HepG2 (cell line): ENCODE results near the gene PLA2G4D. TPM values are rescaled to one million over a fixed set of nuclear protein-coding genes. Genes with fewer than 3 reads are reported as not detected.

Experiments used
- ATF7-NPFF ChIP-seq: sonication (generic); formaldehyde crosslinking; IDR thresholded peaks from 2 replicates; pipeline ENCODE4 v1.8.1; 2023; ENCODE audit warnings: mild to moderate bottlenecking, low read depth, missing genetic modification reagents, moderate library complexity
- CBFB ChIP-seq: sonication (generic); formaldehyde crosslinking; IDR thresholded peaks from 2 replicates; pipeline ENCODE4 v1.4.0; 2020; ENCODE audit warnings: missing genetic modification reagents
- CBX2 ChIP-seq, 2 experiments: fragments of 200-600 bp in 1 of 2; sonication (generic); formaldehyde crosslinking in 1 of 2; IDR thresholded peaks; 2 replicates each; pipeline versions ENCODE4 v1.7.0 to v1.8.1; 2018 to 2022; ENCODE audit warnings: low read depth in 2 of 2, low read length in 1 of 2, mild to moderate bottlenecking in 1 of 2, missing genetic modification reagents in 1 of 2
- ELF1 ChIP-seq: sonication (generic); formaldehyde crosslinking; IDR thresholded peaks from 2 replicates; pipeline ENCODE4 v1.4.0; 2020; ENCODE audit warnings: missing genetic modification reagents
- FOSL2 ChIP-seq: sonication (generic); formaldehyde crosslinking; IDR thresholded peaks from 2 replicates; pipeline ENCODE4 v1.4.0; 2020; ENCODE audit warnings: missing genetic modification reagents
- FOXK1 ChIP-seq: sonication (generic); formaldehyde crosslinking; IDR thresholded peaks from 2 replicates; pipeline ENCODE4 v1.4.0; 2020; ENCODE audit warnings: low read depth, missing genetic modification reagents, borderline replicate concordance
- HMG20A ChIP-seq: IDR thresholded peaks from 2 replicates; pipeline ENCODE4 v1.6.1; 2016; ENCODE audit warnings: borderline replicate concordance
- HNF4A ChIP-seq: sonication (generic); formaldehyde crosslinking; IDR thresholded peaks from 2 replicates; pipeline ENCODE4 v1.4.0; 2020; ENCODE audit warnings: missing genetic modification reagents
- NFIC ChIP-seq: IDR thresholded peaks from 2 replicates; pipeline ENCODE4 v1.6.1; 2012; ENCODE audit warnings: mild to moderate bottlenecking, low read length, inconsistent platforms
- POGZ ChIP-seq: sonication (generic); formaldehyde crosslinking; IDR thresholded peaks from 2 replicates; pipeline ENCODE4 v1.4.0; 2020; ENCODE audit warnings: mild to moderate bottlenecking, missing genetic modification reagents
- SOX5 ChIP-seq: IDR thresholded peaks from 2 replicates; pipeline ENCODE4 v1.6.1; 2016; ENCODE audit warnings: borderline replicate concordance
- TCF7 ChIP-seq: sonication (generic); IDR thresholded peaks from 2 replicates; pipeline ENCODE4 v1.6.1; 2016; ENCODE audit warnings: antibody characterized with exemption, low read depth
- ZNF205 ChIP-seq: IDR thresholded peaks from 2 replicates; pipeline ENCODE4 v1.6.1; 2018; ENCODE audit warnings: missing biosample characterization, missing genetic modification reagents
- ZNF207 ChIP-seq: fragments of 450-650 bp; IDR thresholded peaks from 2 replicates; pipeline ENCODE4 v1.6.1; 2016; ENCODE audit warnings: antibody characterized with exemption, borderline replicate concordance
- ZNF225 ChIP-seq: sonication (generic); formaldehyde crosslinking; IDR thresholded peaks from 2 replicates; pipeline ENCODE4 v1.4.0; 2020; ENCODE audit warnings: mild to moderate bottlenecking, missing genetic modification reagents
- ZNF431 ChIP-seq: sonication (generic); formaldehyde crosslinking; IDR thresholded peaks from 2 replicates; pipeline ENCODE4 v1.9.0; 2022; ENCODE audit warnings: missing genetic modification reagents, low read depth, mild to moderate bottlenecking, borderline replicate concordance
- ZNF44 ChIP-seq: sonication (generic); formaldehyde crosslinking; IDR thresholded peaks from 2 replicates; pipeline ENCODE4 v1.5.1; 2020; ENCODE audit warnings: mild to moderate bottlenecking, missing genetic modification reagents
- ZNF546 ChIP-seq: sonication (generic); formaldehyde crosslinking; conservative IDR thresholded peaks from 2 replicates; pipeline ENCODE4 v1.8.1; 2023; ENCODE audit warnings: mild to moderate bottlenecking, missing genetic modification reagents
- polyA plus RNA-seq, 8 experiments: library from polyadenylated mRNA; depleted of rRNA in 3 of 8; stranded (reverse) in 7 of 8; unstranded in 1 of 8; fragments of >200 nt; fragmentation: Illumina TruSeq in 4 of 8; extraction: Trizol in 4 of 8; gene quantifications; 2 replicates each; pipeline versions ENCODE4 v1.2.1 to v1.2.3, GENCODE V29; 2011 to 2016; ENCODE audit warnings: low read depth in 4 of 8, missing spikeins in 1 of 8, mixed read lengths in 1 of 8; ENCODE audit not compliant: insufficient read depth in 1 of 8
- total RNA-seq, 5 experiments: library from RNA; depleted of rRNA; stranded (reverse); fragments of >200 nt; fragmentation: Illumina TruSeq; extraction: Trizol; gene quantifications; 2 replicates each; pipeline ENCODE4 v1.2.3, GENCODE V29; 2016; ENCODE audit warnings: low read depth in 1 of 5
- TF ChIP-seq, protein P1 (sequence below): IDR thresholded peaks from 2 replicates; pipeline ENCODE4 v1.6.1; 2016
- TF ChIP-seq, protein P2 (sequence below): IDR thresholded peaks from 2 replicates; pipeline ENCODE4 v1.6.1; 2016; ENCODE audit warnings: low read depth, control low read depth
- TF ChIP-seq, protein P3 (sequence below): sonication (generic); formaldehyde crosslinking; IDR thresholded peaks from 2 replicates; pipeline ENCODE4 v1.4.0; 2020; ENCODE audit warnings: low read depth, mild to moderate bottlenecking, missing genetic modification reagents
- TF ChIP-seq, protein P4 (sequence below): sonication (generic); formaldehyde crosslinking; conservative IDR thresholded peaks from 2 replicates; pipeline ENCODE4 v1.4.0; 2020; ENCODE audit warnings: mild to moderate bottlenecking, missing genetic modification reagents, moderate library complexity

The PLA2G4D gene
- total and polyA plus RNA-seq, 2 of the 13 experiments (the other 11 are each of a cell fraction or from before 2014, with no cell fraction given): 0.04 to 0.21 TPM

DNA sequence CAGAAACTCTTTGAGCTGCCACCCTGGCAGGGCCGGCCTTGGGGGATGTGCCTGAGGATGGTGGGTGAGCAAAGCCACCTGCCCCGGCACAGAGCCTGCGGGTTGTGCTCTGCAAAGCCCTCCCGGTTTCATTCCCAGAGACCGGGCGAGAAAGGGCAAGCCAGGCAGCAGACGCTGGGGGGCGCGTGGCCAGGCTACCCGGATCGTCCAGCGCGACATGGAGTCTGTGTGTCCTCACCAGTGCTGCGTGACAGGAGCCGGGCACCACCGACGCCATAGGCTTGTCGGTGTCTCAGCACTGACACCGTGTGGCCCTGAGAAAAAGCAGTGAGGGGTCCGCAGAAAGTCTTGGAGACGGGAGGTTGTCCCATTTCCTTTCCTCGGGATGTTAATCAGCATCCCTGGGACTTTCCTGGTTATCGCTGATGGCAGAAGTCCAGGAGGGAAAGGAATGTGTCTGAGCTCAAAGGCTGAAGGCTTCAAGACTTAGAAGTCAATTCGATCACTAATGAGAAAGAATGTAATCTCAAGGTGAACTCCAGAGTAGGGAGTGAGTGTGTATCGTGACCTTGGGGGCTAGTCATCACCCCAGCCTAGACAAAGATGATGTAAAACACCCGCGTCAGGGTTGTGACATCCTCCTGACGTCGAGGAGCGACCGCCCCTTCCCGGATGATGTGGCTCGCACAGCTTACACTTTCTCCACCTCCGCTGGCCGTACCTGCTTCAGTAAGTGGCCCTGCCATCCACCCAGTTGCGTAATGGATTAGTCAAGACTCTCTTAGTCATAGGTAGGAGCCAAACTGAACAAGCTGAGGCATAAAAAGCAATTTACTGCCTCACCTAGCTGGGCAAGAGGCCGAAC, 37.2 kb downstream of the PLA2G4D start (continued):
- TF ChIP-seq, protein P1, sequence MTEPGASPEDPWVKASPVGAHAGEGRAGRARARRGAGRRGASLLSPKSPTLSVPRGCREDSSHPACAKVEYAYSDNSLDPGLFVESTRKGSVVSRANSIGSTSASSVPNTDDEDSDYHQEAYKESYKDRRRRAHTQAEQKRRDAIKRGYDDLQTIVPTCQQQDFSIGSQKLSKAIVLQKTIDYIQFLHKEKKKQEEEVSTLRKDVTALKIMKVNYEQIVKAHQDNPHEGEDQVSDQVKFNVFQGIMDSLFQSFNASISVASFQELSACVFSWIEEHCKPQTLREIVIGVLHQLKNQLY (CRISPR knock-in tag): no peak
- TF ChIP-seq ZNF205 (CRISPR knock-in tag) (no peak), ZNF431 (no peak), FOXK1 (CRISPR knock-in tag) (no peak), ZNF207 (no peak), ELF1 (CRISPR knock-in tag) (peak; percentile 47; the same call in 1 of the 2 replicates), ATF7-NPFF (CRISPR knock-in tag) (peak; percentile 51; the same call in 1 of the 2 replicates), ZNF44 (CRISPR knock-in tag) (no peak), SOX5 (peak; percentile 42; the same call in 1 of the 2 replicates), ZNF546 (no peak), HMG20A (0 out of 2 replicates have a peak, but pooled peaks have one; percentile 9), POGZ (CRISPR knock-in tag) (peak; percentile 15; the same call in 1 of the 2 replicates), NFIC (no peak), CBX2 (IDR thresholded peaks at IDR 0.05; ENCODE audit: low read depth, low read length) (no peak), CBX2 (CRISPR knock-in tag; IDR thresholded peaks at IDR 0.05; ENCODE audit: low read depth) (no peak), HNF4A (CRISPR knock-in tag) (peak; percentile 10; the same call in 1 of the 2 replicates), ZNF225 (CRISPR knock-in tag) (0 out of 2 replicates have a peak, but pooled peaks have one; percentile 31), CBFB (no peak; the same call in 1 of the 2 replicates), FOSL2 (CRISPR knock-in tag) (peak; percentile 91), TCF7 (no peak)
- TF ChIP-seq, protein P2, sequence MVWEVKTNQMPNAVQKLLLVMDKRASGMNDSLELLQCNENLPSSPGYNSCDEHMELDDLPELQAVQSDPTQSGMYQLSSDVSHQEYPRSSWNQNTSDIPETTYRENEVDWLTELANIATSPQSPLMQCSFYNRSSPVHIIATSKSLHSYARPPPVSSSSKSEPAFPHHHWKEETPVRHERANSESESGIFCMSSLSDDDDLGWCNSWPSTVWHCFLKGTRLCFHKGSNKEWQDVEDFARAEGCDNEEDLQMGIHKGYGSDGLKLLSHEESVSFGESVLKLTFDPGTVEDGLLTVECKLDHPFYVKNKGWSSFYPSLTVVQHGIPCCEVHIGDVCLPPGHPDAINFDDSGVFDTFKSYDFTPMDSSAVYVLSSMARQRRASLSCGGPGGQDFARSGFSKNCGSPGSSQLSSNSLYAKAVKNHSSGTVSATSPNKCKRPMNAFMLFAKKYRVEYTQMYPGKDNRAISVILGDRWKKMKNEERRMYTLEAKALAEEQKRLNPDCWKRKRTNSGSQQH (CRISPR knock-in tag): 0 out of 2 replicates have a peak, but pooled peaks have one; percentile 20
- TF ChIP-seq, protein P3, sequence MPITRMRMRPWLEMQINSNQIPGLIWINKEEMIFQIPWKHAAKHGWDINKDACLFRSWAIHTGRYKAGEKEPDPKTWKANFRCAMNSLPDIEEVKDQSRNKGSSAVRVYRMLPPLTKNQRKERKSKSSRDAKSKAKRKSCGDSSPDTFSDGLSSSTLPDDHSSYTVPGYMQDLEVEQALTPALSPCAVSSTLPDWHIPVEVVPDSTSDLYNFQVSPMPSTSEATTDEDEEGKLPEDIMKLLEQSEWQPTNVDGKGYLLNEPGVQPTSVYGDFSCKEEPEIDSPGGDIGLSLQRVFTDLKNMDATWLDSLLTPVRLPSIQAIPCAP (CRISPR knock-in tag): no peak
- TF ChIP-seq, protein P4, sequence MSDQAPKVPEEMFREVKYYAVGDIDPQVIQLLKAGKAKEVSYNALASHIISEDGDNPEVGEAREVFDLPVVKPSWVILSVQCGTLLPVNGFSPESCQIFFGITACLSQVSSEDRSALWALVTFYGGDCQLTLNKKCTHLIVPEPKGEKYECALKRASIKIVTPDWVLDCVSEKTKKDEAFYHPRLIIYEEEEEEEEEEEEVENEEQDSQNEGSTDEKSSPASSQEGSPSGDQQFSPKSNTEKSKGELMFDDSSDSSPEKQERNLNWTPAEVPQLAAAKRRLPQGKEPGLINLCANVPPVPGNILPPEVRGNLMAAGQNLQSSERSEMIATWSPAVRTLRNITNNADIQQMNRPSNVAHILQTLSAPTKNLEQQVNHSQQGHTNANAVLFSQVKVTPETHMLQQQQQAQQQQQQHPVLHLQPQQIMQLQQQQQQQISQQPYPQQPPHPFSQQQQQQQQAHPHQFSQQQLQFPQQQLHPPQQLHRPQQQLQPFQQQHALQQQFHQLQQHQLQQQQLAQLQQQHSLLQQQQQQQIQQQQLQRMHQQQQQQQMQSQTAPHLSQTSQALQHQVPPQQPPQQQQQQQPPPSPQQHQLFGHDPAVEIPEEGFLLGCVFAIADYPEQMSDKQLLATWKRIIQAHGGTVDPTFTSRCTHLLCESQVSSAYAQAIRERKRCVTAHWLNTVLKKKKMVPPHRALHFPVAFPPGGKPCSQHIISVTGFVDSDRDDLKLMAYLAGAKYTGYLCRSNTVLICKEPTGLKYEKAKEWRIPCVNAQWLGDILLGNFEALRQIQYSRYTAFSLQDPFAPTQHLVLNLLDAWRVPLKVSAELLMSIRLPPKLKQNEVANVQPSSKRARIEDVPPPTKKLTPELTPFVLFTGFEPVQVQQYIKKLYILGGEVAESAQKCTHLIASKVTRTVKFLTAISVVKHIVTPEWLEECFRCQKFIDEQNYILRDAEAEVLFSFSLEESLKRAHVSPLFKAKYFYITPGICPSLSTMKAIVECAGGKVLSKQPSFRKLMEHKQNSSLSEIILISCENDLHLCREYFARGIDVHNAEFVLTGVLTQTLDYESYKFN (CRISPR knock-in tag): 0 out of 2 replicates have a peak, but pooled peaks have one; percentile 19
